Rectal smooth muscle tissue (tissue), 1 donor: Measurements from ENCODE around the gene POU5F1.
A peak's percentile ranks its signal among the peaks of the same experiment; 100 is the strongest.
"Not testable (repeated sequence)": the region's sequence is repeated elsewhere in the genome, so short reads cannot be mapped to it uniquely, and the experiment has no call there.

ENCODE experiments used
- H3K27ac ChIP-seq: one replicate; pipeline ENCODE4 v1.7.0; 2013; ENCODE audit warnings: low read depth, low read length, inconsistent platforms
- H3K27me3 ChIP-seq: one replicate; pipeline ENCODE4 v1.7.0; 2013; ENCODE audit warnings: low read length; ENCODE audit not compliant: control insufficient read depth, insufficient read depth
- H3K36me3 ChIP-seq: one replicate; pipeline ENCODE4 v1.7.0; 2013; ENCODE audit warnings: low read length; ENCODE audit not compliant: control insufficient read depth, insufficient read depth
- H3K4me1 ChIP-seq: one replicate; pipeline ENCODE4 v1.7.0; 2013; ENCODE audit warnings: low read length; ENCODE audit not compliant: control insufficient read depth, insufficient read depth
- H3K4me3 ChIP-seq: one replicate; pipeline ENCODE4 v1.7.0; 2013; ENCODE audit warnings: low read length
- H3K9ac ChIP-seq: one replicate; pipeline ENCODE4 v1.7.0; 2013; ENCODE audit warnings: low read length

The POU5F1 gene

GRCh38 chr6:31185695-31186051 is 15.2 kb upstream of the POU5F1 start:
- not testable (repeated sequence) for H3K9ac ChIP-seq, H3K27me3 ChIP-seq, H3K4me1 ChIP-seq, H3K36me3 ChIP-seq, H3K27ac ChIP-seq
- H3K4me3 ChIP-seq: peak overlapping the region; percentile 29

GRCh38 chr6:31183859-31184258 is 13.4 kb upstream of the POU5F1 start:
- not testable (repeated sequence) for H3K36me3 ChIP-seq, H3K27ac ChIP-seq, H3K4me3 ChIP-seq, H3K27me3 ChIP-seq, H3K9ac ChIP-seq, H3K4me1 ChIP-seq

- not testable (repeated sequence) for H3K27ac ChIP-seq, H3K36me3 ChIP-seq, H3K9ac ChIP-seq, H3K27me3 ChIP-seq, H3K4me3 ChIP-seq, H3K4me1 ChIP-seq
Measured at GRCh38 chr6:31183287-31183686, 12.8 kb upstream of the POU5F1 start.

- Histone ChIP-seq H3K4me3 (peak overlapping the region; percentile 45), H3K4me1 (no peaks in the 10 kb centered on the region), H3K9ac (no peak overlapping the region), H3K27me3 (no peaks in the 10 kb centered on the region), H3K36me3 (no peaks in the 10 kb centered on the region), H3K27ac (peak overlapping the region; percentile 37)
Measured at GRCh38 chr6:31180500-31180899, 10.0 kb upstream of the POU5F1 start.

- no peak overlapping the region for H3K4me3 ChIP-seq
- H3K9ac ChIP-seq: no peak overlapping the region
Measured at GRCh38 chr6:31179896-31180295, 9.4 kb upstream of the POU5F1 start.

GRCh38 chr6:31179042-31179386 is 8.5 kb upstream of the POU5F1 start:
- Histone ChIP-seq H3K4me3 (no peak overlapping the region), H3K4me1 (no peaks in the 10 kb centered on the region), H3K27me3 (no peaks in the 10 kb centered on the region), H3K27ac (no peak overlapping the region), H3K9ac (no peak overlapping the region), H3K36me3 (no peaks in the 10 kb centered on the region)

More at GRCh38 chr6:31179896-31180295, 9.4 kb upstream of the POU5F1 start:
- H3K27me3 ChIP-seq: no peaks in the 10 kb centered on the region
- H3K36me3 ChIP-seq: no peaks in the 10 kb centered on the region
- H3K27ac ChIP-seq: peak overlapping the region; percentile 37
- no peaks in the 10 kb centered on the region for H3K4me1 ChIP-seq

GRCh38 chr6:31178143-31179041 is 7.9 kb upstream of the POU5F1 start:
- no peak overlapping the region for H3K27ac ChIP-seq

GRCh38 chr6:31175971-31176370 is 5.5 kb upstream of the POU5F1 start:
- H3K9ac ChIP-seq: no peak overlapping the region
- H3K36me3 ChIP-seq: no peaks in the 10 kb centered on the region
- H3K27ac ChIP-seq: no peak overlapping the region
- no peaks in the 10 kb centered on the region for H3K4me1 ChIP-seq
- H3K27me3 ChIP-seq: no peaks in the 10 kb centered on the region
- no peak overlapping the region for H3K4me3 ChIP-seq

More at GRCh38 chr6:31178143-31179041, 7.9 kb upstream of the POU5F1 start:
- H3K27me3 ChIP-seq: no peaks in the 10 kb centered on the region
- no peak overlapping the region for H3K9ac ChIP-seq
- H3K4me3 ChIP-seq: no peak overlapping the region
- no peaks in the 10 kb centered on the region for H3K4me1 ChIP-seq
- H3K36me3 ChIP-seq: no peaks in the 10 kb centered on the region

- H3K27me3 ChIP-seq: no peaks in the 10 kb centered on the region
- H3K9ac ChIP-seq: no peak overlapping the region
- no peak overlapping the region for H3K4me3 ChIP-seq
- H3K27ac ChIP-seq: no peak overlapping the region
- no peaks in the 10 kb centered on the region for H3K4me1 ChIP-seq
- H3K36me3 ChIP-seq: no peaks in the 10 kb centered on the region
Measured at GRCh38 chr6:31174378-31174777, 3.9 kb upstream of the POU5F1 start.

GRCh38 chr6:31173406-31173805 is 2.9 kb upstream of the POU5F1 start:
- no peak overlapping the region for H3K4me3 ChIP-seq

GRCh38 chr6:31172973-31173384 is 2.5 kb upstream of the POU5F1 start:
- Histone ChIP-seq H3K9ac (no peak overlapping the region), H3K27ac (no peak overlapping the region), H3K36me3 (no peaks in the 10 kb centered on the region), H3K4me3 (no peak overlapping the region), H3K4me1 (no peaks in the 10 kb centered on the region), H3K27me3 (no peaks in the 10 kb centered on the region)

More at GRCh38 chr6:31173406-31173805, 2.9 kb upstream of the POU5F1 start:
- no peaks in the 10 kb centered on the region for H3K27me3 ChIP-seq
- no peaks in the 10 kb centered on the region for H3K36me3 ChIP-seq
- no peaks in the 10 kb centered on the region for H3K4me1 ChIP-seq
- no peak overlapping the region for H3K9ac ChIP-seq
- H3K27ac ChIP-seq: no peak overlapping the region

GRCh38 chr6:31171931-31172905 is 1.7 kb upstream of the POU5F1 start:
- no peak overlapping the region for H3K9ac ChIP-seq
- H3K4me1 ChIP-seq: no peaks in the 10 kb centered on the region
- no peaks in the 10 kb centered on the region for H3K27me3 ChIP-seq
- H3K36me3 ChIP-seq: no peaks in the 10 kb centered on the region
- H3K27ac ChIP-seq: no peak overlapping the region
- no peak overlapping the region for H3K4me3 ChIP-seq
